IMR-90 (cell line): ENCODE results near the gene NEGR1. TPM values are rescaled to one million over a fixed set of nuclear protein-coding genes. Genes with fewer than 3 reads are reported as not detected.

Experiments
- ATAC-seq: fragments of 200-7000 bp; cut with Tn5 transposase; 2 replicates; pipeline ENCODE4 v1.9.1; 2020; ENCODE audit warnings: low read depth, mild to moderate bottlenecking, moderate library complexity
- BruUV-seq: library from RNA; stranded (reverse); fragments of 400-500 nt; replicated peaks from 2 replicates; lab custom pipeline; 2021; lab: Mats Ljungman, UMichigan
- CTCF ChIA-PET: fragments of 300-600 bp; formaldehyde crosslinking; extraction: SDS; loops from one replicate; lab custom pipeline; 2021; ENCODE audit warnings: antibody characterized with exemption; lab: Yijun Ruan, JAX
- POLR2A ChIA-PET: fragments of 300-600 bp; sonication (Branson Sonifier 250); formaldehyde crosslinking; loops from one replicate; lab custom pipeline; 2022; ENCODE audit warnings: antibody characterized with exemption; ENCODE audit not compliant: unreplicated experiment; lab: Charles Lee
- DNase-seq: peaks from one replicate; pipeline ENCODE4 v3.0.0; 2013
- H2AFZ ChIP-seq: replicated peaks from 2 replicates; pipeline ENCODE3; 2013; ENCODE audit warnings: low read length, mild to moderate bottlenecking; ENCODE audit not compliant: poor library complexity
- H2AK5ac ChIP-seq: 2 replicates; pipeline ENCODE4 v1.6.1; 2013; ENCODE audit warnings: low read depth, low read length, inconsistent platforms
- H2AK9ac ChIP-seq: replicated peaks from 2 replicates; pipeline ENCODE3; 2013; ENCODE audit warnings: mild to moderate bottlenecking, low read depth, low read length, moderate library complexity; ENCODE audit not compliant: poor library complexity
- H2BK120ac ChIP-seq: 2 replicates; pipeline ENCODE4 v1.6.1; 2013; ENCODE audit warnings: low read depth, low read length, inconsistent platforms
- H2BK15ac ChIP-seq: 3 replicates; pipeline ENCODE4 v1.6.1; 2013; ENCODE audit warnings: low read depth, low read length, inconsistent platforms
- H2BK20ac ChIP-seq: 2 replicates; pipeline ENCODE4 v1.6.1; 2013; ENCODE audit warnings: low read depth, mild to moderate bottlenecking, inconsistent platforms, low read length, moderate library complexity
- H2BK5ac ChIP-seq: 2 replicates; pipeline ENCODE4 v1.6.1; 2013; ENCODE audit warnings: mild to moderate bottlenecking, low read depth, low read length, inconsistent platforms; ENCODE audit not compliant: poor library complexity, severe bottlenecking
- H3K14ac ChIP-seq: replicated peaks from 2 replicates; pipeline ENCODE4 v1.6.1; 2013; ENCODE audit warnings: low read depth, low read length, inconsistent platforms
- H3K18ac ChIP-seq: 2 replicates; pipeline ENCODE4 v1.6.1; 2013; ENCODE audit warnings: low read depth, low read length, control low read depth
- H3K23ac ChIP-seq: 2 replicates; pipeline ENCODE4 v1.6.1; 2013; ENCODE audit warnings: low read depth, low read length, inconsistent platforms
- H3K27ac ChIP-seq: 2 replicates; pipeline ENCODE4 v1.5.1; 2013; ENCODE audit warnings: mild to moderate bottlenecking, control low read depth, low read length; ENCODE audit not compliant: insufficient read depth
- H3K27me3 ChIP-seq: 2 replicates; pipeline ENCODE4 v1.6.1; 2013; ENCODE audit warnings: low read length; ENCODE audit not compliant: control insufficient read depth, insufficient read depth
- H3K36me3 ChIP-seq: 2 replicates; pipeline ENCODE4 v1.6.1; 2013; ENCODE audit warnings: low read length, mixed read lengths; ENCODE audit not compliant: control insufficient read depth, insufficient read depth
- H3K4ac ChIP-seq: 2 replicates; pipeline ENCODE4 v1.6.1; 2013; ENCODE audit warnings: low read depth, low read length, inconsistent platforms
- H3K4me1 ChIP-seq: 2 replicates; pipeline ENCODE4 v1.6.1; 2013; ENCODE audit warnings: low read length, mixed read lengths; ENCODE audit not compliant: control insufficient read depth, insufficient read depth
- H3K4me2 ChIP-seq: 2 replicates; pipeline ENCODE4 v1.6.1; 2013; ENCODE audit warnings: low read depth, mild to moderate bottlenecking, control low read depth, low read length, moderate library complexity
- H3K4me3 ChIP-seq: 2 replicates; pipeline ENCODE4 v1.5.1; 2013; ENCODE audit warnings: low read depth, mild to moderate bottlenecking, control low read depth, low read length, moderate library complexity; ENCODE audit not compliant: insufficient read depth
- H3K56ac ChIP-seq: 2 replicates; pipeline ENCODE4 v1.6.1; 2013; ENCODE audit warnings: low read length, inconsistent platforms; ENCODE audit not compliant: insufficient read depth; ENCODE audit errors: extremely low read depth
- H3K79me1 ChIP-seq, 2 experiments: 2 replicates each; pipeline ENCODE4 v1.6.1; 2013; ENCODE audit warnings: low read length in 2 of 2, inconsistent platforms in 1 of 2, low read depth in 1 of 2
- H3K9ac ChIP-seq: 2 replicates; pipeline ENCODE4 v1.6.1; 2013; ENCODE audit warnings: low read depth, low read length, control low read depth
- H3K9me1 ChIP-seq: 2 replicates; pipeline ENCODE4 v1.6.1; 2013; ENCODE audit warnings: low read length, inconsistent platforms; ENCODE audit not compliant: insufficient read depth
- H3K9me3 ChIP-seq: 2 replicates; pipeline ENCODE4 v1.6.1; 2013; ENCODE audit warnings: low read length; ENCODE audit not compliant: control insufficient read depth, insufficient read depth
- H4K20me1 ChIP-seq: 2 replicates; pipeline ENCODE4 v1.6.1; 2013; ENCODE audit warnings: low read length, inconsistent platforms; ENCODE audit not compliant: insufficient read depth
- H4K5ac ChIP-seq: 2 replicates; pipeline ENCODE4 v1.6.1; 2013; ENCODE audit warnings: mild to moderate bottlenecking, low read depth, low read length, control low read depth
- H4K8ac ChIP-seq, 2 experiments: 2 replicates each; pipeline ENCODE4 v1.6.1; 2013; ENCODE audit warnings: low read depth in 2 of 2, low read length in 2 of 2, control low read depth in 1 of 2, inconsistent platforms in 1 of 2
- H4K91ac ChIP-seq: 2 replicates; pipeline ENCODE4 v1.6.1; 2013; ENCODE audit warnings: low read depth, low read length, inconsistent platforms; ENCODE audit not compliant: insufficient read depth
- BHLHE40 ChIP-seq: fragments of 150-350 bp; IDR thresholded peaks from 2 replicates; pipeline ENCODE4 v1.6.1; 2016; ENCODE audit warnings: mild to moderate bottlenecking, low read depth, low read length
- CEBPB ChIP-seq: IDR thresholded peaks from 2 replicates; pipeline ENCODE4 v1.6.1; 2012; ENCODE audit warnings: low read depth, low read length, improper control_type of control experiment
- CHD1 ChIP-seq: IDR thresholded peaks from 2 replicates; pipeline ENCODE4 v1.6.1; 2012; ENCODE audit warnings: low read depth, low read length, improper control_type of control experiment
- FOS ChIP-seq: fragments of 150-350 bp; IDR thresholded peaks from 2 replicates; pipeline ENCODE4 v1.6.1; 2016; ENCODE audit warnings: low read depth, low read length
- POLR2A ChIP-seq: IDR thresholded peaks from 2 replicates; pipeline ENCODE4 v1.6.1; 2012; ENCODE audit warnings: mild to moderate bottlenecking, low read depth, low read length
- RAD21 ChIP-seq: IDR thresholded peaks from 2 replicates; pipeline ENCODE4 v1.6.1; 2012; ENCODE audit warnings: low read length, improper control_type of control experiment
- RFX5 ChIP-seq: IDR thresholded peaks from 2 replicates; pipeline ENCODE4 v1.8.0; 2012; ENCODE audit warnings: low read depth, mild to moderate bottlenecking, low read length, moderate library complexity
- dilution Hi-C: fragments of 300-500 bp; cut with HindIII; formaldehyde crosslinking; loops from one replicate; pipeline ENCODE4 v1.14.3; 2018; ENCODE audit warnings: low sequenced_read_pairs; ENCODE audit not compliant: unreplicated experiment
- in situ Hi-C: fragments of 300-500 bp; cut with MboI; formaldehyde crosslinking; loops from 3 replicates; pipeline ENCODE4 v1.14.3; 2019; ENCODE audit warnings: low sequenced_read_pairs, inconsistent platforms, mixed read lengths
- intact Hi-C: fragments of 100-400 bp; cut with micrococcal nuclease; formaldehyde crosslinking; loops from 2 replicates; pipeline ENCODE4 v1.10.0; 2022
- polyA plus RNA-seq, 3 experiments: library from polyadenylated mRNA; depleted of rRNA; stranded (reverse); fragments of >200 nt; gene quantifications; 2 replicates each; pipeline ENCODE4 v1.2.3, GENCODE V29; 2012; ENCODE audit warnings: low replicate concordance in 1 of 3
- total RNA-seq: library from RNA; depleted of rRNA; stranded (reverse); fragments of >200 nt; gene quantifications from 2 replicates; pipeline ENCODE4 v1.2.3, GENCODE V29; 2012

The NEGR1 gene
- total and polyA plus RNA-seq, 2 of the 4 experiments (the other 2 are of a cell fraction): 5.1 to 9.1 TPM

GRCh38 chr1:71861022-71861421, 421.3 kb downstream of the NEGR1 start:
- CTCF ChIA-PET: no interaction called here
- no peak overlapping the region for H3K4ac ChIP-seq
- peak; percentile 68 for DNase-seq

More at GRCh38 chr1:71861022-71861421, 421.3 kb downstream of the NEGR1 start:
- H2BK15ac ChIP-seq: no peak overlapping the region
- POLR2A ChIA-PET: no interaction called here
- no peak overlapping the region for H2BK120ac ChIP-seq
- H3K18ac ChIP-seq: no peak overlapping the region
- H2BK5ac ChIP-seq: no peak overlapping the region
- no peak overlapping the region for H2BK20ac ChIP-seq
- H3K23ac ChIP-seq: no peak overlapping the region
- H3K14ac ChIP-seq: no peak overlapping the region
- H3K56ac ChIP-seq: no peak overlapping the region
- H3K4me1 ChIP-seq: no peaks in the 10 kb centered on the region
- no peaks in the 10 kb centered on the region for H3K79me1 ChIP-seq
- no peak overlapping the region for H2AK5ac ChIP-seq
- H2AK9ac ChIP-seq: no peak overlapping the region
- no peak overlapping the region for H3K4me2 ChIP-seq
- dilution Hi-C loops: no loop called here
- ATAC-seq: peak; percentile 51
- H3K36me3 ChIP-seq: no peaks in the 10 kb centered on the region
- no peak overlapping the region for H3K4me3 ChIP-seq
- peak; percentile 84 for TF ChIP-seq CEBPB
- TF ChIP-seq RFX5: no peak
- TF ChIP-seq BHLHE40: no peak; the same call in 1 of the 2 replicates
- TF ChIP-seq RAD21: no peak
- no peak for TF ChIP-seq CHD1
- TF ChIP-seq POLR2A: no peak
- TF ChIP-seq FOS: peak; percentile 88
- H4K8ac ChIP-seq: no peak overlapping the region
- in situ Hi-C loops: no loop called here
- H2AFZ ChIP-seq: no peak overlapping the region
- no peaks in the 10 kb centered on the region for H4K20me1 ChIP-seq
- no peaks in the 10 kb centered on the region for H3K9me3 ChIP-seq
- no peak overlapping the region for H3K9ac ChIP-seq
- H4K5ac ChIP-seq: no peak overlapping the region
- H3K9me1 ChIP-seq: no peaks in the 10 kb centered on the region
- H3K27me3 ChIP-seq: no peaks in the 10 kb centered on the region
- no peak overlapping the region for H4K91ac ChIP-seq
- no TSS peak for BruUV-seq
- H3K27ac ChIP-seq: no peak overlapping the region
- intact Hi-C loops: no loop called here
